ENCODE measurements around the gene LCN6. TPM values are rescaled to one million over a fixed set of nuclear protein-coding genes. Genes with fewer than 3 reads are reported as not detected.
A peak's percentile ranks its signal among the peaks of the same experiment; 100 is the strongest.
"Not testable (repeated sequence)": the region's sequence is repeated elsewhere in the genome, so short reads cannot be mapped to it uniquely, and the experiment has no call there.

LCN6 gene
- total RNA-seq, 4 donors from 2014 or later: 14.2 to 70.0 (median 42.9) TPM

- DNase-seq (ENCODE audit: low spot score in 2 of 2): no peak
- TF ChIP-seq POLR2A (IDR thresholded peaks at IDR 0.05) (no peak), EP300 (IDR thresholded peaks at IDR 0.05) (no peak), CTCF (IDR thresholded peaks at IDR 0.05) (no peak)
- Histone ChIP-seq H3K9me3 (no peaks in the 10 kb centered on the region), H3K36me3 (peaks cover 0 to 21% (median 0%) of the 10 kb centered on the region in 3 donors), H3K4me1 (peaks cover 0 to 48% (median 25%) of the 10 kb centered on the region in 4 donors), H3K27ac (peak overlapping the region; percentile 2 to 98 (median 88)), H3K27me3 (no peaks in the 10 kb centered on the region), H3K4me3 (no peak overlapping the region)
- WGBS, 2 donors: 68 to 73% methylated on average over 3 of the region's 3 CpGs
These were observed 41.2 kb upstream of the LCN6 start for GRCh38 chr9:136789523-136789937.

GRCh38 chr9:136788644-136789522 is 40.6 kb upstream of the LCN6 start:
- 77 to 79% methylated on average over 27 of the region's 27 CpGs for WGBS, 2 donors
- H3K27ac ChIP-seq: peak overlapping the region in 3 of 4 donors; percentile 2 to 98 (median 94)
- DNase-seq (ENCODE audit: low spot score in 2 of 2); H3K4me3 ChIP-seq; H3K9me3 ChIP-seq; H3K27me3 ChIP-seq: not testable (repeated sequence)
- peaks cover 0 to 15% (median 0%) of the 10 kb centered on the region in 3 donors for H3K36me3 ChIP-seq
- H3K4me1 ChIP-seq: peaks cover 0 to 51% (median 25%) of the 10 kb centered on the region in 4 donors

GRCh38 chr9:136787690-136788400 is 39.5 kb upstream of the LCN6 start:
- no peak overlapping the region for H3K4me3 ChIP-seq
- no peaks in the 10 kb centered on the region for H3K27me3 ChIP-seq
- peak in 1 of 2 donors; percentile 77 for DNase-seq (ENCODE audit: low spot score in 2 of 2)
- TF ChIP-seq POLR2A (IDR thresholded peaks at IDR 0.05) (no peak), CTCF (IDR thresholded peaks at IDR 0.05) (peak; percentile 72 to 91 (median 86)), EP300 (IDR thresholded peaks at IDR 0.05) (peak in 1 of 2 donors; percentile 18)
- H3K4me1 ChIP-seq: peaks cover 0 to 42% (median 25%) of the 10 kb centered on the region in 4 donors
- peaks cover 0 to 4% (median 0%) of the 10 kb centered on the region in 3 donors for H3K36me3 ChIP-seq
- WGBS, 2 donors: 21 to 22% methylated on average over 21 of the region's 21 CpGs
- H3K9me3 ChIP-seq: no peaks in the 10 kb centered on the region
- H3K27ac ChIP-seq: peak overlapping the region in 3 of 4 donors; percentile 61 to 84 (median 70)

GRCh38 chr9:136786983-136787382 is 38.7 kb upstream of the LCN6 start:
- peaks cover 0 to 33% (median 21%) of the 10 kb centered on the region in 4 donors for H3K4me1 ChIP-seq
- not testable (repeated sequence) for H3K4me3 ChIP-seq; H3K9me3 ChIP-seq; H3K27me3 ChIP-seq; DNase-seq (ENCODE audit: low spot score in 2 of 2); H3K36me3 ChIP-seq
- peak overlapping the region; percentile 61 to 84 (median 67) for H3K27ac ChIP-seq
- WGBS, 2 donors: 27% methylated on average over 4 of the region's 4 CpGs

- Histone ChIP-seq H3K4me3 (no peak overlapping the region), H3K27ac (peak overlapping the region; percentile 61 to 84 (median 67)), H3K4me1 (peaks cover 0 to 28% (median 17%) of the 10 kb centered on the region in 4 donors), H3K9me3 (no peaks in the 10 kb centered on the region), H3K36me3 (no peaks in the 10 kb centered on the region), H3K27me3 (no peaks in the 10 kb centered on the region)
- DNase-seq (ENCODE audit: low spot score in 2 of 2): no peak
- no peak for TF ChIP-seq CTCF (IDR thresholded peaks at IDR 0.05)
- no peak for TF ChIP-seq POLR2A (IDR thresholded peaks at IDR 0.05)
- no peak for TF ChIP-seq EP300 (IDR thresholded peaks at IDR 0.05)
- WGBS, 2 donors: 35 to 55% methylated on average over 10 of the region's 10 CpGs
These were observed 38.1 kb upstream of the LCN6 start for GRCh38 chr9:136786451-136786850.

GRCh38 chr9:136785565-136786355 is 37.4 kb upstream of the LCN6 start:
- Histone ChIP-seq H3K4me1 (peaks cover 0 to 26% (median 17%) of the 10 kb centered on the region in 4 donors), H3K27ac (peak overlapping the region; percentile 61 to 84 (median 67))
- not testable (repeated sequence) for DNase-seq (ENCODE audit: low spot score in 2 of 2); H3K36me3 ChIP-seq; H3K4me3 ChIP-seq; H3K27me3 ChIP-seq; H3K9me3 ChIP-seq
- WGBS, 2 donors: 78 to 88% methylated on average over 13 to 23 of the region's 23 CpGs
